ENCODE data around the gene CRPPA. TPM values are rescaled to one million over a fixed set of nuclear protein-coding genes. Genes with fewer than 3 reads are reported as not detected.
"Not testable (repeated sequence)": the region's sequence is repeated elsewhere in the genome, so short reads cannot be mapped to it uniquely, and the experiment has no call there.

The CRPPA gene
- total RNA-seq, 1 donor from 2014 or later, result 4.0 TPM

GRCh38 chr7:16393862-16394422 lies 27.4 kb downstream of the CRPPA start:
- no peak overlapping the region for H3K27ac Mint-ChIP-seq (ENCODE audit: unreplicated experiment)
- no peak overlapping the region for H3K4me3 Mint-ChIP-seq
- peaks cover 23% of the 10 kb centered on the region for H3K9me3 Mint-ChIP-seq
- TF ChIP-seq, protein P1, sequence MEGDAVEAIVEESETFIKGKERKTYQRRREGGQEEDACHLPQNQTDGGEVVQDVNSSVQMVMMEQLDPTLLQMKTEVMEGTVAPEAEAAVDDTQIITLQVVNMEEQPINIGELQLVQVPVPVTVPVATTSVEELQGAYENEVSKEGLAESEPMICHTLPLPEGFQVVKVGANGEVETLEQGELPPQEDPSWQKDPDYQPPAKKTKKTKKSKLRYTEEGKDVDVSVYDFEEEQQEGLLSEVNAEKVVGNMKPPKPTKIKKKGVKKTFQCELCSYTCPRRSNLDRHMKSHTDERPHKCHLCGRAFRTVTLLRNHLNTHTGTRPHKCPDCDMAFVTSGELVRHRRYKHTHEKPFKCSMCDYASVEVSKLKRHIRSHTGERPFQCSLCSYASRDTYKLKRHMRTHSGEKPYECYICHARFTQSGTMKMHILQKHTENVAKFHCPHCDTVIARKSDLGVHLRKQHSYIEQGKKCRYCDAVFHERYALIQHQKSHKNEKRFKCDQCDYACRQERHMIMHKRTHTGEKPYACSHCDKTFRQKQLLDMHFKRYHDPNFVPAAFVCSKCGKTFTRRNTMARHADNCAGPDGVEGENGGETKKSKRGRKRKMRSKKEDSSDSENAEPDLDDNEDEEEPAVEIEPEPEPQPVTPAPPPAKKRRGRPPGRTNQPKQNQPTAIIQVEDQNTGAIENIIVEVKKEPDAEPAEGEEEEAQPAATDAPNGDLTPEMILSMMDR (conservative IDR thresholded peaks at IDR 0.05), result no peak
- no peak for DNase-seq (ENCODE audit: low read depth, low spot score)
- peaks cover 4% of the 10 kb centered on the region for H3K27me3 Mint-ChIP-seq (ENCODE audit: low read depth)
- H3K4me1 Mint-ChIP-seq, result peaks cover 5% of the 10 kb centered on the region
- H3K36me3 Mint-ChIP-seq (ENCODE audit: low read depth), result peaks cover 48% of the 10 kb centered on the region

- Mint-ChIP-seq H3K4me1 (peaks cover 5% of the 10 kb centered on the region), H3K36me3 (ENCODE audit: low read depth) (peaks cover 45% of the 10 kb centered on the region), H3K27me3 (ENCODE audit: low read depth) (peaks cover 4% of the 10 kb centered on the region), H3K27ac (ENCODE audit: unreplicated experiment) (no peak overlapping the region), H3K9me3 (peaks cover 22% of the 10 kb centered on the region), H3K4me3 (no peak overlapping the region)
- no peak for DNase-seq (ENCODE audit: low read depth, low spot score)
- TF ChIP-seq, protein P1 (conservative IDR thresholded peaks at IDR 0.05), result no peak
Observed at GRCh38 chr7:16392990-16393523, 28.3 kb downstream of the CRPPA start.

DNA sequence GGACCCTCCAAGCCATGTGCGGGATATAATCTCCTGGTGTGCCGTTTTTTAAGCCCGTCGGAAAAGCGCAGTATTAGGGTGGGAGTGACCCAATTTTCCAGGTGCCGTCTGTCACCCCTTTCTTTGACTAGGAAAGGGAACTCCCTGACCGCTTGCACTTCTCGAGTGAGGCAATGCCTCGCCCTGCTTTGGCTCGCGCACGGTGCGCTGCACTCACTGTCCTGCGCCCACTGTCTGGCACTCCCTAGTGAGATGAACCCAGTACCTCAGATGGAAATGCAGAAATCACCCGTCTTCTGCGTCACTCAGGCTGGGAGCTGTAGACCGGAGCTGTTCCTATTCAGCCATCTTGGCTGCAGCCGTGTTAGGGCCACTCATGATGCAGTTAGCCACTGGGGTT lies 37.6 kb downstream of the CRPPA start:
- not testable (repeated sequence) for H3K4me3 Mint-ChIP-seq; H3K27ac Mint-ChIP-seq (ENCODE audit: unreplicated experiment); DNase-seq (ENCODE audit: low read depth, low spot score); H3K4me1 Mint-ChIP-seq; H3K27me3 Mint-ChIP-seq (ENCODE audit: low read depth); H3K9me3 Mint-ChIP-seq
- H3K36me3 Mint-ChIP-seq (ENCODE audit: low read depth), result peaks cover 21% of the 10 kb centered on the region

DNA sequence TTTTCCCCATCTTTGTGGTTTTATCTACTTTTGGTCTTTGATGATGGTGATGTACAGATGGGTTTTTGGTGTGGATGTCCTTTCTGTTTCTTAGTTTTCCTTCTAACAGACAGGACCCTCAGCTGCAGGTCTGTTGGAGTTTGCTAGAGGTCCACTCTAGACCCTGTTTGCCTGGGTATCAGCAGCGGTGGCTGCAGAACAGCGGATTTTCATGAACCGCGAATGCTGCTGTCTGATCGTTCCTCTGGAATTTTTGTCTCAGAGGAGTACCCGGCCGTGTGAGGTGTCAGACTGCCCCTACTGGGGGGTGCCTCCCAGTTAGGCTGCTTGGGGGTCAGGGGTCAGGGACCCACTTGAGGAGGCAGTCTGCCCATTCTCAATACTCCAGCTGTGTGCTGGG lies 38.2 kb downstream of the CRPPA start:
- not testable (repeated sequence) for H3K4me1 Mint-ChIP-seq; H3K27me3 Mint-ChIP-seq (ENCODE audit: low read depth); H3K9me3 Mint-ChIP-seq; H3K27ac Mint-ChIP-seq (ENCODE audit: unreplicated experiment); H3K4me3 Mint-ChIP-seq; DNase-seq (ENCODE audit: low read depth, low spot score)
- H3K36me3 Mint-ChIP-seq (ENCODE audit: low read depth), result peaks cover 21% of the 10 kb centered on the region

Other genes starting within 250 kb of the CRPPA start
- gene SOSTDC1, start 44.2 kb upstream of the CRPPA start, total RNA-seq, result 1.2 and 1.4 TPM in 2 replicates
- not detected in 2 replicates for gene LRRC72, start 105.3 kb upstream of the CRPPA start, total RNA-seq
- gene ANKMY2, start 224.2 kb upstream of the CRPPA start, total RNA-seq, result 24.7 and 25.0 TPM in 2 replicates
- 98.2 and 108 TPM in 2 replicates for gene BZW2, start 224.6 kb upstream of the CRPPA start, total RNA-seq

Data from neural crest cell (in vitro differentiated cells).